GM23338 (cell line): ENCODE measurements around the gene KCNJ2. TPM values are rescaled to one million over a fixed set of nuclear protein-coding genes. Genes with fewer than 3 reads are reported as not detected.

Experiments used
- ATAC-seq: fragments of 200-7000 bp; cut with Tn5 transposase; 3 replicates; pipeline ENCODE4 v1.9.1; 2020
- DNase-seq: peaks from one replicate; pipeline ENCODE4 v3.0.0-alpha.2; 2015; ENCODE audit warnings: low spot score
- H2AFZ ChIP-seq: fragments of 200-600 bp; sonication (generic); 2 replicates; pipeline ENCODE4 v1.8.0; 2016; ENCODE audit warnings: antibody characterized with exemption, mild to moderate bottlenecking, moderate library complexity
- H3F3A ChIP-seq: fragments of 200-600 bp; sonication (generic); replicated peaks from 2 replicates; pipeline ENCODE4 v1.8.0; 2017; ENCODE audit warnings: antibody characterized with exemption, mixed run types, low read depth
- H3K27ac ChIP-seq: fragments of 200-600 bp; sonication (generic); 2 replicates; pipeline ENCODE4 v1.6.1; 2016; ENCODE audit warnings: low read depth
- H3K27me3 ChIP-seq: fragments of 200-600 bp; sonication (generic); 2 replicates; pipeline ENCODE4 v1.8.0; 2016; ENCODE audit warnings: mild to moderate bottlenecking, mixed run types, moderate library complexity; ENCODE audit not compliant: insufficient read depth
- H3K36me3 ChIP-seq: fragments of 200-600 bp; sonication (generic); 2 replicates; pipeline ENCODE4 v1.8.0; 2016; ENCODE audit warnings: mild to moderate bottlenecking; ENCODE audit not compliant: insufficient read depth
- H3K4me1 ChIP-seq: fragments of 200-600 bp; sonication (generic); 2 replicates; pipeline ENCODE4 v1.8.0; 2016; ENCODE audit warnings: mild to moderate bottlenecking, moderate library complexity; ENCODE audit not compliant: insufficient read depth
- H3K4me2 ChIP-seq: fragments of 200-600 bp; sonication (generic); 2 replicates; pipeline ENCODE4 v1.7.1; 2017; ENCODE audit warnings: mixed run types
- H3K4me3 ChIP-seq: fragments of 200-600 bp; sonication (generic); 2 replicates; pipeline ENCODE4 v1.6.1; 2016; ENCODE audit warnings: mixed run types
- H3K79me2 ChIP-seq: fragments of 200-600 bp; sonication (generic); replicated peaks from 2 replicates; pipeline ENCODE4 v1.8.0; 2017; ENCODE audit warnings: mild to moderate bottlenecking; ENCODE audit not compliant: insufficient read depth
- H3K9me2 ChIP-seq: fragments of 200-600 bp; sonication (generic); 2 replicates; pipeline ENCODE4 v1.8.0; 2017; ENCODE audit not compliant: insufficient read depth
- H4K20me1 ChIP-seq: fragments of 200-600 bp; sonication (generic); replicated peaks from 2 replicates; pipeline ENCODE4 v1.8.0; 2017; ENCODE audit warnings: mild to moderate bottlenecking; ENCODE audit not compliant: insufficient read depth
- H3K27ac Mint-ChIP-seq: 2 replicates; pipeline ENCODE4 v1.8.0; 2020; ENCODE audit warnings: inconsistent platforms, mild to moderate bottlenecking, moderate library complexity, mixed read lengths
- H3K27me3 Mint-ChIP-seq: 3 replicates; pipeline ENCODE4 v1.8.0; 2022; ENCODE audit warnings: low read depth, mild to moderate bottlenecking, moderate library complexity, mixed read lengths, inconsistent platforms; ENCODE audit not compliant: insufficient read depth, poor library complexity
- H3K36me3 Mint-ChIP-seq: 3 replicates; pipeline ENCODE4 v1.8.0; 2021; ENCODE audit warnings: low read depth, mild to moderate bottlenecking, inconsistent platforms, moderate library complexity, mixed read lengths
- H3K4me1 Mint-ChIP-seq: 3 replicates; pipeline ENCODE4 v1.8.0; 2020; ENCODE audit warnings: mild to moderate bottlenecking, inconsistent platforms, mixed read lengths
- H3K4me3 Mint-ChIP-seq: 3 replicates; pipeline ENCODE4 v1.8.0; 2021; ENCODE audit warnings: moderate library complexity, mild to moderate bottlenecking, inconsistent platforms, mixed read lengths
- H3K9me3 Mint-ChIP-seq: 3 replicates; pipeline ENCODE4 v1.8.0; 2020; ENCODE audit warnings: moderate library complexity, mild to moderate bottlenecking, inconsistent platforms, mixed read lengths
- CTCF ChIP-seq, 2 experiments: fragments of 200-600 bp in 1 of 2; sonication (generic) in 1 of 2; conservative IDR thresholded peaks; 2 replicates each; pipeline versions ENCODE4 v1.5.1 to v1.6.1; 2016 to 2017; ENCODE audit warnings: antibody characterized with exemption in 2 of 2, low read depth in 2 of 2, mild to moderate bottlenecking in 2 of 2, moderate library complexity in 1 of 2
- ETS1 ChIP-seq: IDR thresholded peaks from 2 replicates; pipeline ENCODE4 v1.6.1; 2016; ENCODE audit warnings: antibody characterized with exemption
- EZH2phosphoT487 ChIP-seq: fragments of 200-600 bp; sonication (generic); IDR thresholded peaks from one replicate; pipeline ENCODE4 v1.8.1; 2018; ENCODE audit warnings: antibody characterized with exemption; ENCODE audit not compliant: unreplicated experiment
- POLR2AphosphoS5 ChIP-seq: IDR thresholded peaks from 2 replicates; pipeline ENCODE4 v1.6.1; 2016; ENCODE audit warnings: antibody characterized with exemption, low read depth
- STAT1 ChIP-seq: IDR thresholded peaks from one replicate; pipeline ENCODE4 v1.6.1; 2016; ENCODE audit warnings: antibody characterized with exemption; ENCODE audit not compliant: unreplicated experiment
- ZNF331 ChIP-seq: fragments of 250-450 bp; sonication (Bioruptor Pico); IDR thresholded peaks from 2 replicates; pipeline ENCODE4 v1.5.0; 2020; ENCODE audit warnings: low read depth, mild to moderate bottlenecking, moderate library complexity
- polyA plus RNA-seq: library from polyadenylated mRNA; unstranded; fragments of >200 nt; fragmentation: Nextera tagmentation; extraction: Ambion mirVana; gene quantifications from 2 replicates; pipeline ENCODE4 v1.2.1, GENCODE V29; 2016
- total RNA-seq: library from RNA; depleted of rRNA; stranded (reverse); fragments of >200 nt; shearing (Covaris generic); gene quantifications from 2 replicates; pipeline ENCODE4 v1.2.3, GENCODE V29; 2014
- TF ChIP-seq, protein P1 (sequence below): IDR thresholded peaks from one replicate; pipeline ENCODE4 v1.6.1; 2018; ENCODE audit warnings: antibody characterized with exemption; ENCODE audit not compliant: unreplicated experiment
- TF ChIP-seq, protein P2 (sequence below): fragments of 250-450 bp; sonication (Bioruptor Pico); IDR thresholded peaks from 2 replicates; pipeline ENCODE4 v1.5.0; 2020; ENCODE audit warnings: mild to moderate bottlenecking, moderate library complexity

The KCNJ2 gene
- total and polyA plus RNA-seq, 2 experiments from 2014 or later = 2.1 to 4.4 TPM

GRCh38 chr17:70183508-70183907, 14.2 kb downstream of the KCNJ2 start:
- Mint-ChIP-seq H3K4me3 (no peak overlapping the region), H3K36me3 (no peaks in the 10 kb centered on the region), H3K4me1 (peaks cover 2% of the 10 kb centered on the region; the same call in 2 of the 3 replicates), H3K27ac (no peak overlapping the region), H3K27me3 (no peaks in the 10 kb centered on the region), H3K9me3 (no peaks in the 10 kb centered on the region)
- no peak overlapping the region for H3K4me3 ChIP-seq
- no peak overlapping the region for H2AFZ ChIP-seq
- H3K4me2 ChIP-seq = no peak overlapping the region
- DNase-seq (no peak), ATAC-seq (no peak)
- TF ChIP-seq CTCF (conservative IDR thresholded peaks at IDR 0.05; ENCODE audit: low read depth in 2 of 2) = no peak
- TF ChIP-seq, protein P1, sequence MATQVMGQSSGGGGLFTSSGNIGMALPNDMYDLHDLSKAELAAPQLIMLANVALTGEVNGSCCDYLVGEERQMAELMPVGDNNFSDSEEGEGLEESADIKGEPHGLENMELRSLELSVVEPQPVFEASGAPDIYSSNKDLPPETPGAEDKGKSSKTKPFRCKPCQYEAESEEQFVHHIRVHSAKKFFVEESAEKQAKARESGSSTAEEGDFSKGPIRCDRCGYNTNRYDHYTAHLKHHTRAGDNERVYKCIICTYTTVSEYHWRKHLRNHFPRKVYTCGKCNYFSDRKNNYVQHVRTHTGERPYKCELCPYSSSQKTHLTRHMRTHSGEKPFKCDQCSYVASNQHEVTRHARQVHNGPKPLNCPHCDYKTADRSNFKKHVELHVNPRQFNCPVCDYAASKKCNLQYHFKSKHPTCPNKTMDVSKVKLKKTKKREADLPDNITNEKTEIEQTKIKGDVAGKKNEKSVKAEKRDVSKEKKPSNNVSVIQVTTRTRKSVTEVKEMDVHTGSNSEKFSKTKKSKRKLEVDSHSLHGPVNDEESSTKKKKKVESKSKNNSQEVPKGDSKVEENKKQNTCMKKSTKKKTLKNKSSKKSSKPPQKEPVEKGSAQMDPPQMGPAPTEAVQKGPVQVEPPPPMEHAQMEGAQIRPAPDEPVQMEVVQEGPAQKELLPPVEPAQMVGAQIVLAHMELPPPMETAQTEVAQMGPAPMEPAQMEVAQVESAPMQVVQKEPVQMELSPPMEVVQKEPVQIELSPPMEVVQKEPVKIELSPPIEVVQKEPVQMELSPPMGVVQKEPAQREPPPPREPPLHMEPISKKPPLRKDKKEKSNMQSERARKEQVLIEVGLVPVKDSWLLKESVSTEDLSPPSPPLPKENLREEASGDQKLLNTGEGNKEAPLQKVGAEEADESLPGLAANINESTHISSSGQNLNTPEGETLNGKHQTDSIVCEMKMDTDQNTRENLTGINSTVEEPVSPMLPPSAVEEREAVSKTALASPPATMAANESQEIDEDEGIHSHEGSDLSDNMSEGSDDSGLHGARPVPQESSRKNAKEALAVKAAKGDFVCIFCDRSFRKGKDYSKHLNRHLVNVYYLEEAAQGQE = no peak
- no peak for TF ChIP-seq ETS1
- TF ChIP-seq, protein P2, sequence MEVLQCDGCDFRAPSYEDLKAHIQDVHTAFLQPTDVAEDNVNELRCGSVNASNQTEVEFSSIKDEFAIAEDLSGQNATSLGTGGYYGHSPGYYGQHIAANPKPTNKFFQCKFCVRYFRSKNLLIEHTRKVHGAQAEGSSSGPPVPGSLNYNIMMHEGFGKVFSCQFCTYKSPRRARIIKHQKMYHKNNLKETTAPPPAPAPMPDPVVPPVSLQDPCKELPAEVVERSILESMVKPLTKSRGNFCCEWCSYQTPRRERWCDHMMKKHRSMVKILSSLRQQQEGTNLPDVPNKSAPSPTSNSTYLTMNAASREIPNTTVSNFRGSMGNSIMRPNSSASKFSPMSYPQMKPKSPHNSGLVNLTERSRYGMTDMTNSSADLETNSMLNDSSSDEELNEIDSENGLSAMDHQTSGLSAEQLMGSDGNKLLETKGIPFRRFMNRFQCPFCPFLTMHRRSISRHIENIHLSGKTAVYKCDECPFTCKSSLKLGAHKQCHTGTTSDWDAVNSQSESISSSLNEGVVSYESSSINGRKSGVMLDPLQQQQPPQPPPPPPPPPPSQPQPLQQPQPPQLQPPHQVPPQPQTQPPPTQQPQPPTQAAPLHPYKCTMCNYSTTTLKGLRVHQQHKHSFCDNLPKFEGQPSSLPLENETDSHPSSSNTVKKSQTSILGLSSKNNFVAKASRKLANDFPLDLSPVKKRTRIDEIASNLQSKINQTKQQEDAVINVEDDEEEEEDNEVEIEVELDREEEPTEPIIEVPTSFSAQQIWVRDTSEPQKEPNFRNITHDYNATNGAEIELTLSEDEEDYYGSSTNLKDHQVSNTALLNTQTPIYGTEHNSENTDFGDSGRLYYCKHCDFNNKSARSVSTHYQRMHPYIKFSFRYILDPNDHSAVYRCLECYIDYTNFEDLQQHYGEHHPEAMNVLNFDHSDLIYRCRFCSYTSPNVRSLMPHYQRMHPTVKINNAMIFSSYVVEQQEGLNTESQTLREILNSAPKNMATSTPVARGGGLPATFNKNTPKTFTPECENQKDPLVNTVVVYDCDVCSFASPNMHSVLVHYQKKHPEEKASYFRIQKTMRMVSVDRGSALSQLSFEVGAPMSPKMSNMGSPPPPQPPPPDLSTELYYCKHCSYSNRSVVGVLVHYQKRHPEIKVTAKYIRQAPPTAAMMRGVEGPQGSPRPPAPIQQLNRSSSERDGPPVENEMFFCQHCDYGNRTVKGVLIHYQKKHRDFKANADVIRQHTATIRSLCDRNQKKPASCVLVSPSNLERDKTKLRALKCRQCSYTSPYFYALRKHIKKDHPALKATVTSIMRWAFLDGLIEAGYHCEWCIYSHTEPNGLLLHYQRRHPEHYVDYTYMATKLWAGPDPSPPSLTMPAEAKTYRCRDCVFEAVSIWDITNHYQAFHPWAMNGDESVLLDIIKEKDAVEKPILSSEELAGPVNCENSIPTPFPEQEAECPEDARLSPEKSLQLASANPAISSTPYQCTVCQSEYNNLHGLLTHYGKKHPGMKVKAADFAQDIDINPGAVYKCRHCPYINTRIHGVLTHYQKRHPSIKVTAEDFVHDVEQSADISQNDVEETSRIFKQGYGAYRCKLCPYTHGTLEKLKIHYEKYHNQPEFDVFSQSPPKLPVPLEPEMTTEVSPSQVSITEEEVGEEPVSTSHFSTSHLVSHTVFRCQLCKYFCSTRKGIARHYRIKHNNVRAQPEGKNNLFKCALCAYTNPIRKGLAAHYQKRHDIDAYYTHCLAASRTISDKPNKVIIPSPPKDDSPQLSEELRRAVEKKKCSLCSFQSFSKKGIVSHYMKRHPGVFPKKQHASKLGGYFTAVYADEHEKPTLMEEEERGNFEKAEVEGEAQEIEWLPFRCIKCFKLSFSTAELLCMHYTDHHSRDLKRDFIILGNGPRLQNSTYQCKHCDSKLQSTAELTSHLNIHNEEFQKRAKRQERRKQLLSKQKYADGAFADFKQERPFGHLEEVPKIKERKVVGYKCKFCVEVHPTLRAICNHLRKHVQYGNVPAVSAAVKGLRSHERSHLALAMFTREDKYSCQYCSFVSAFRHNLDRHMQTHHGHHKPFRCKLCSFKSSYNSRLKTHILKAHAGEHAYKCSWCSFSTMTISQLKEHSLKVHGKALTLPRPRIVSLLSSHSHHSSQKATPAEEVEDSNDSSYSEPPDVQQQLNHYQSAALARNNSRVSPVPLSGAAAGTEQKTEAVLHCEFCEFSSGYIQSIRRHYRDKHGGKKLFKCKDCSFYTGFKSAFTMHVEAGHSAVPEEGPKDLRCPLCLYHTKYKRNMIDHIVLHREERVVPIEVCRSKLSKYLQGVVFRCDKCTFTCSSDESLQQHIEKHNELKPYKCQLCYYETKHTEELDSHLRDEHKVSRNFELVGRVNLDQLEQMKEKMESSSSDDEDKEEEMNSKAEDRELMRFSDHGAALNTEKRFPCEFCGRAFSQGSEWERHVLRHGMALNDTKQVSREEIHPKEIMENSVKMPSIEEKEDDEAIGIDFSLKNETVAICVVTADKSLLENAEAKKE = no peak
- no peak for TF ChIP-seq ZNF331 (CRISPR knock-in tag)
- TF ChIP-seq EZH2phosphoT487 = no peak
- TF ChIP-seq POLR2AphosphoS5 = no peak
- TF ChIP-seq STAT1 = no peak
- no peaks in the 10 kb centered on the region for H3K79me2 ChIP-seq
- H3K27ac ChIP-seq = no peak overlapping the region
- H4K20me1 ChIP-seq = no peaks in the 10 kb centered on the region
- no peaks in the 10 kb centered on the region for H3K9me2 ChIP-seq
- no peaks in the 10 kb centered on the region for H3F3A ChIP-seq
- no peaks in the 10 kb centered on the region for H3K27me3 ChIP-seq
- H3K4me1 ChIP-seq = peaks cover 3% of the 10 kb centered on the region; the same call in 1 of the 2 replicates
- H3K36me3 ChIP-seq = no peaks in the 10 kb centered on the region
